HepG2 (cell line): Measurements from ENCODE around the gene SIN3A. TPM values are rescaled to one million over a fixed set of nuclear protein-coding genes. Genes with fewer than 3 reads are reported as not detected.

ENCODE experiments used
- ATRX ChIP-seq: sonication (generic); formaldehyde crosslinking; IDR thresholded peaks from 2 replicates; pipeline ENCODE4 v1.4.0; 2020; ENCODE audit warnings: missing genetic modification reagents, borderline replicate concordance
- CEBPB ChIP-seq: IDR thresholded peaks from 2 replicates; pipeline ENCODE4 v1.6.1; 2011; ENCODE audit warnings: low read depth, low read length, improper control_type of control experiment, borderline replicate concordance
- E2F2 ChIP-seq: sonication (generic); formaldehyde crosslinking; IDR thresholded peaks from 2 replicates; pipeline ENCODE4 v1.4.0; 2020; ENCODE audit warnings: missing genetic modification reagents, borderline replicate concordance
- FIP1L1 ChIP-seq: fragments of 200-400 bp; formaldehyde crosslinking; IDR thresholded peaks from 2 replicates; pipeline ENCODE4 v1.6.1; 2018; ENCODE audit warnings: low read depth, mild to moderate bottlenecking, low read length, moderate library complexity, borderline replicate concordance; ENCODE audit not compliant: insufficient read depth
- FOXM1 ChIP-seq: sonication (generic); formaldehyde crosslinking; IDR thresholded peaks from 2 replicates; pipeline ENCODE4 v1.5.0; 2020; ENCODE audit warnings: missing genetic modification reagents
- GATAD1 ChIP-seq: IDR thresholded peaks from 2 replicates; pipeline ENCODE4 v1.6.1; 2016; ENCODE audit warnings: missing genetic modification reagents, missing compliant biosample characterization
- HOMEZ ChIP-seq: IDR thresholded peaks from 2 replicates; pipeline ENCODE4 v1.6.1; 2016; ENCODE audit warnings: low read depth
- NFKB2 ChIP-seq: sonication (generic); formaldehyde crosslinking; IDR thresholded peaks from 2 replicates; pipeline ENCODE4 v1.4.0; 2020; ENCODE audit warnings: missing genetic modification reagents, borderline replicate concordance
- NFKBIZ ChIP-seq: IDR thresholded peaks from 2 replicates; pipeline ENCODE4 v1.6.1; 2018; ENCODE audit warnings: missing genetic modification reagents, missing compliant biosample characterization
- NR2F2 ChIP-seq: IDR thresholded peaks from 2 replicates; pipeline ENCODE4 v1.6.1; 2012; ENCODE audit warnings: low read depth, inconsistent platforms, borderline replicate concordance
- PAXIP1 ChIP-seq: sonication (generic); formaldehyde crosslinking; conservative IDR thresholded peaks from 2 replicates; pipeline ENCODE4 v1.4.0; 2020; ENCODE audit warnings: mild to moderate bottlenecking, missing genetic modification reagents, moderate library complexity
- REPIN1 ChIP-seq: sonication (generic); formaldehyde crosslinking; IDR thresholded peaks from 2 replicates; pipeline ENCODE4 v1.8.0; 2022; ENCODE audit warnings: missing genetic modification reagents, low read depth, mild to moderate bottlenecking, borderline replicate concordance
- RXRA ChIP-seq: sonication (generic); formaldehyde crosslinking; IDR thresholded peaks from 2 replicates; pipeline ENCODE4 v1.5.1; 2020; ENCODE audit warnings: missing genetic modification reagents
- SRY ChIP-seq: sonication (generic); formaldehyde crosslinking; IDR thresholded peaks from 2 replicates; pipeline ENCODE4 v1.8.0; 2022; ENCODE audit warnings: mild to moderate bottlenecking, missing genetic modification reagents
- ZFP1 ChIP-seq: IDR thresholded peaks from 2 replicates; pipeline ENCODE4 v1.6.1; 2016
- ZGPAT ChIP-seq: IDR thresholded peaks from 2 replicates; pipeline ENCODE4 v1.6.1; 2016; ENCODE audit warnings: mild to moderate bottlenecking
- ZNF607 ChIP-seq: sonication (generic); formaldehyde crosslinking; IDR thresholded peaks from 2 replicates; pipeline ENCODE4 v1.5.1; 2020; ENCODE audit warnings: missing genetic modification reagents, mild to moderate bottlenecking, borderline replicate concordance
- ZSCAN12 ChIP-seq: sonication (generic); formaldehyde crosslinking; IDR thresholded peaks from 2 replicates; pipeline ENCODE4 v1.9.0; 2021; ENCODE audit warnings: mild to moderate bottlenecking, missing genetic modification reagents
- ZZZ3 ChIP-seq: sonication (generic); formaldehyde crosslinking; IDR thresholded peaks from 2 replicates; pipeline ENCODE4 v1.4.0; 2020; ENCODE audit warnings: missing genetic modification reagents, mild to moderate bottlenecking, borderline replicate concordance
- polyA plus RNA-seq, 8 experiments: library from polyadenylated mRNA; depleted of rRNA in 3 of 8; stranded (reverse) in 7 of 8; unstranded in 1 of 8; fragments of >200 nt; fragmentation: Illumina TruSeq in 4 of 8; extraction: Trizol in 4 of 8; gene quantifications; 2 replicates each; pipeline versions ENCODE4 v1.2.1 to v1.2.3, GENCODE V29; 2011 to 2016; ENCODE audit warnings: low read depth in 4 of 8, missing spikeins in 1 of 8, mixed read lengths in 1 of 8; ENCODE audit not compliant: insufficient read depth in 1 of 8
- total RNA-seq, 5 experiments: library from RNA; depleted of rRNA; stranded (reverse); fragments of >200 nt; fragmentation: Illumina TruSeq; extraction: Trizol; gene quantifications; 2 replicates each; pipeline ENCODE4 v1.2.3, GENCODE V29; 2016; ENCODE audit warnings: low read depth in 1 of 5

SIN3A gene
- total and polyA plus RNA-seq, 2 of the 13 experiments (the other 11 are each of a cell fraction or from before 2014, with no cell fraction given) = 16.1 to 28.1 TPM

GRCh38 chr15:75335705-75336355 lies 115.7 kb downstream of the SIN3A start, which contains the start of gene COMMD4 (continued):
- TF ChIP-seq ZSCAN12 (CRISPR knock-in tag) (no peak), NR2F2 (peak; percentile 36; the same call in 1 of the 2 replicates), NFKBIZ (CRISPR knock-in tag) (0 out of 2 replicates have a peak, but pooled peaks have one; percentile 60), ZZZ3 (peak; percentile 92; the same call in 1 of the 2 replicates), ZGPAT (CRISPR knock-in tag) (peak; percentile 93), PAXIP1 (CRISPR knock-in tag) (peak; percentile 35; the same call in 1 of the 2 replicates), NFKB2 (CRISPR knock-in tag) (peak; percentile 84; the same call in 1 of the 2 replicates), GATAD1 (peak; percentile 100), FOXM1 (CRISPR knock-in tag) (no peak), E2F2 (CRISPR knock-in tag) (no peak), REPIN1 (CRISPR knock-in tag) (peak; percentile 54; the same call in 1 of the 2 replicates), RXRA (CRISPR knock-in tag) (peak; percentile 82), ZNF607 (CRISPR knock-in tag) (peak; percentile 47; the same call in 1 of the 2 replicates), CEBPB (no peak), FIP1L1 (no peak), ZFP1 (CRISPR knock-in tag) (no peak; the same call in 1 of the 2 replicates), SRY (CRISPR knock-in tag) (peak; percentile 75), ATRX (CRISPR knock-in tag) (no peak), HOMEZ (peak; percentile 52; the same call in 1 of the 2 replicates)
